Measurements from ENCODE around the gene IGFBP6.

GRCh38 chr12:53065470-53065869 lies 32.0 kb upstream of the IGFBP6 start:
- TF ChIP-seq CTCF (IDR thresholded peaks at IDR 0.05 in 2 of 3, conservative IDR thresholded peaks at IDR 0.05 in 1 of 3; ENCODE audit: insufficient read depth in 2 of 3, low read depth in 1 of 3, low read length in 3 of 3) (no peak), FOS (IDR thresholded peaks at IDR 0.05; ENCODE audit: extremely low read depth, insufficient read length) (no peak), DDX20 (tag; IDR thresholded peaks at IDR 0.05; ENCODE audit: low read depth) (no peak), EGR1 (conservative IDR thresholded peaks at IDR 0.05) (no peak), ZNF41 (CRISPR knock-in tag; conservative IDR thresholded peaks at IDR 0.05) (no peak), RFX1 (IDR thresholded peaks at IDR 0.05) (no peak), ELF4 (CRISPR knock-in tag; IDR thresholded peaks at IDR 0.05) (no peak), KDM1A (IDR thresholded peaks at IDR 0.05) (no peak), SAFB2 (IDR thresholded peaks at IDR 0.05; ENCODE audit: borderline replicate concordance, low read depth, low read length, severe bottlenecking) (no peak), POLR2AphosphoS5 (IDR thresholded peaks at IDR 0.05; ENCODE audit: control insufficient read depth, insufficient read depth, low read depth, low read length) (no peak), ZNF24 (IDR thresholded peaks at IDR 0.05) (no peak)
